Measurements from ENCODE around the gene EVX2.

EVX2 gene

DNA sequence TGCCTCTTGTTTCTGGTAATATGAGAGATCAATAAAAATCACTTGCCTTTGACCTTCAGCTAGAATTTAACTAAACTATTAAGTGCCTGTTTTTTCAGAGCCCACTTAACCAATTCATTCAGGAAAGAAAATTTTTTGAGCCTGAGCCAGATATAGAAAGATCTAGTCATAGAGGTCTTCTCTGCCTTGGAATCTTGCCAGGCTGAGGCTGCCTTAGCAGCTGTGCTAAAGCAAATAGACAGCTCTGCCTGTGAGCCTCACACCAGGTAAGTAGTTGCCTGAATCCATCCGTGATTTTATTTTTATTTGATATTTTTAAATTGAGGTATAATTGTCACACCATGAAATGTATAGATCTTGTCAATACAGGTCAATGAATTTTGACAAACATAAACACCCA, 27.4 kb downstream of the EVX2 start:
- no peaks in the 10 kb centered on the region for H3K27me3 ChIP-seq (ENCODE audit: insufficient read depth, insufficient read length)
- DNase-seq (ENCODE audit: low read depth, low spot score): no peak

DNA sequence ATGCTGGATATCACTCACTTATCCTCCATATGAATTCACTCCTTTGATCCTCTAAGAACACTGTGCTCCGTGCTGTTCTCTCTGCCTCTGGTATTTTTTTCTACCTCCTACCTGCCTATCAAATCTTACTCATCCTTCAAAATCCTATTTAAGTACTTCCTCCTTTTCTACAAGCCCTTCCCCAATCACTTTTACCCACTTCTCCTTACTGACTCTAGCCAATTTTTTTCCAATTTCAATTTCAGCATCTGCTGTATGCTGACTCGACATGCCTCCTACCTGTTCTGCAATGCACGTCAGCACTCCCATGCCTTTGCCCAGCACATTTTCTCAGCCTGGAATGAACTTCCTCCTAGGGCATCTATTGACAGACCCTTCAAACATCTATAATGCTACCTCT, 44.4 kb downstream of the EVX2 start:
- 0 out of 2 replicates have a peak, but pooled peaks cover 2% of the 10 kb centered on the region for H3K9me3 ChIP-seq (ENCODE audit: insufficient read depth, low read length)
- H3K4me1 ChIP-seq (ENCODE audit: insufficient read depth, insufficient read length): no peaks in the 10 kb centered on the region
- no peaks in the 10 kb centered on the region for H3K27me3 ChIP-seq (ENCODE audit: insufficient read depth, insufficient read length)
- H3K9ac ChIP-seq (ENCODE audit: insufficient read length, low read depth): no peak overlapping the region
- DNase-seq (ENCODE audit: low read depth, low spot score): no peak
- H3K4me3 ChIP-seq (ENCODE audit: insufficient read length, low read depth): no peak overlapping the region
- H3K36me3 ChIP-seq (ENCODE audit: insufficient read depth, insufficient read length, low read length): no peaks in the 10 kb centered on the region
- no peak for TF ChIP-seq SUZ12 (IDR thresholded peaks at IDR 0.05; ENCODE audit: extremely low read depth, insufficient read depth, insufficient read length)
- TF ChIP-seq YY1 (IDR thresholded peaks at IDR 0.05; ENCODE audit: insufficient read depth, insufficient read length): no peak
- TF ChIP-seq ZNF274 (IDR thresholded peaks at IDR 0.05; ENCODE audit: low read depth, low read length): no peak

More for the DNA sequence above, 27.4 kb downstream of the EVX2 start:
- Histone ChIP-seq H3K4me1 (ENCODE audit: insufficient read depth, insufficient read length) (no peaks in the 10 kb centered on the region), H3K9me3 (ENCODE audit: insufficient read depth, low read length) (no peaks in the 10 kb centered on the region), H3K9ac (ENCODE audit: insufficient read length, low read depth) (no peak overlapping the region), H3K36me3 (ENCODE audit: insufficient read depth, insufficient read length, low read length) (no peaks in the 10 kb centered on the region), H3K4me3 (ENCODE audit: insufficient read length, low read depth) (no peak overlapping the region)
- TF ChIP-seq SUZ12 (IDR thresholded peaks at IDR 0.05; ENCODE audit: extremely low read depth, insufficient read depth, insufficient read length) (no peak), YY1 (IDR thresholded peaks at IDR 0.05; ENCODE audit: insufficient read depth, insufficient read length) (no peak), ZNF274 (IDR thresholded peaks at IDR 0.05; ENCODE audit: low read depth, low read length) (no peak)

DNA sequence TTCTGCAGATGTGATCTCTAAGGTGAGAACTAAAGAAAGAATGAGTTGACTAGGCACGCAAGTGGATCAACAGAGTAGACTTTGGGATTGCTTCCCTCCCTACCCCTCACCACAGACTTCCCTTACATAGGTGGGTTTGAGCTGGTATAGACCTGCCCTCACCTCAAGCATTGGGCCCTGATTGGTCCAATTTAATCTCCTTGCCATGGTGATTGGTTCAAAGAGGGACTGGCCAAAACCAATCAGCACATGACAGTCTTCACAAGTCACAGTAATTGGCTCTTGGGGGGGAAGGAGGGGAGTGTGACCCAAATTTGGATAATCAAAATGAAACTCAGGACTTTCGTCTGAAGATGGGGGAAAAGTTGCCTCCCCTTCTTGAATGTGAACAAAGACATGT, 45.1 kb downstream of the EVX2 start:
- no peak for DNase-seq (ENCODE audit: low read depth, low spot score)
- no peaks in the 10 kb centered on the region for H3K4me1 ChIP-seq (ENCODE audit: insufficient read depth, insufficient read length)
- H3K27me3 ChIP-seq (ENCODE audit: insufficient read depth, insufficient read length): no peaks in the 10 kb centered on the region
- H3K36me3 ChIP-seq (ENCODE audit: insufficient read depth, insufficient read length, low read length): no peaks in the 10 kb centered on the region
- no peak overlapping the region for H3K9ac ChIP-seq (ENCODE audit: insufficient read length, low read depth)
- H3K9me3 ChIP-seq (ENCODE audit: insufficient read depth, low read length): no peaks in the 10 kb centered on the region
- TF ChIP-seq SUZ12 (IDR thresholded peaks at IDR 0.05; ENCODE audit: extremely low read depth, insufficient read depth, insufficient read length): no peak
- no peak for TF ChIP-seq ZNF274 (IDR thresholded peaks at IDR 0.05; ENCODE audit: low read depth, low read length)
- TF ChIP-seq YY1 (IDR thresholded peaks at IDR 0.05; ENCODE audit: insufficient read depth, insufficient read length): no peak
- no peak overlapping the region for H3K4me3 ChIP-seq (ENCODE audit: insufficient read length, low read depth)

DNA sequence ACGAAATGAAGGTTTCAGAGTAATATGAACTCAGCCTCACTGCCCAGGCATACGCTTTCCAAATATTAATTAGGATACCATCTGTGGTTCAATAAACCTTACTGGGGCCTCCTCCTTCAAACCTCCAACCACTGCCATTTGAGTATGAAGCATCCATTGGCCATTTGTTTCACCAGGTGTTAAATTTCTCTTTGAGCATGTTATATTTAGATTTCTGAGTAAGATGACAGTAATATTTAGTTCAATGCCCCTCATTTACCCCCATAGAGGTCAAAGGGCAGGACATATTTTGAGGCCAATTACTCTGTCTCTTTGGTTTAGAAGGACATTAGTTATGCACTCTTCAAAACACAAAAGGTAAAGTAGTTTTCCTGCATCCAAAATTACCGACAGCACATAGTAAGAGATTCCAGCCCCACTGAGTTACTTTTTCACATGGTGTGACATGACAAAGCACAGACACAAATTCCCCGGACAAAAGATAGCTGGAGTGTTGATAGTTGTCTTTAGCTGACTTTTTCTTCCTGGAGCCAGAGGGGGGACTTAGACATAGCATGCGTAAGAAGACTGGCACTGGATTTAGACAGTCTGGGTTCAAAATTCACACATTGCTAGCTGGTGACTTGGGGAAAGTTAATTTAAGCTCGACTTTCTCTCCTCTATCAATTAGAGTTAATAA, 48.6 kb downstream of the EVX2 start:
- Histone ChIP-seq H3K4me3 (ENCODE audit: insufficient read length, low read depth) (no peak overlapping the region), H3K9me3 (ENCODE audit: insufficient read depth, low read length) (no peaks in the 10 kb centered on the region)
- TF ChIP-seq YY1 (IDR thresholded peaks at IDR 0.05; ENCODE audit: insufficient read depth, insufficient read length) (no peak), ZNF274 (IDR thresholded peaks at IDR 0.05; ENCODE audit: low read depth, low read length) (no peak), SUZ12 (IDR thresholded peaks at IDR 0.05; ENCODE audit: extremely low read depth, insufficient read depth, insufficient read length) (no peak)

DNA sequence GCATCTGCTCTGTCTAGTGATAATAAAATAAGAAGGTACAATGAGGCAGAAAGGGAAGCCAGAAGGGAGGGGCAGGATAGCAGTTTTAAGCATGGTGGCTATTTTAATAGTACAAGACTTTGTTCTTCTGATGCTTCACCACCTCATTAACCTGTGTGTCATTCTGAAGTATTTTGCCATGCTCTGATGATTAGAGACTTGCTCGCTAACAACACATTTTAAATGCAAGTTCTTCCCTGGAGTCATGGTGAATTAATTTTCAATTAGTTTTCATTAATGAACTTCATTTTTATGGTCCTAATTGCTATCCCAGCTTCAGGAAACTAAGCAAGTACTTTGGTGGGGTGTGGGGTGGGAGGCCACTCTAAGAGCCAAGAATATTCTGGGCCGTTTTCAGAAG, 56.0 kb downstream of the EVX2 start:
- Histone ChIP-seq H3K4me3 (ENCODE audit: insufficient read length, low read depth) (no peak overlapping the region), H3K27me3 (ENCODE audit: insufficient read depth, insufficient read length) (no peaks in the 10 kb centered on the region), H3K9me3 (ENCODE audit: insufficient read depth, low read length) (no peaks in the 10 kb centered on the region), H3K9ac (ENCODE audit: insufficient read length, low read depth) (no peak overlapping the region), H3K4me1 (ENCODE audit: insufficient read depth, insufficient read length) (no peaks in the 10 kb centered on the region), H3K36me3 (ENCODE audit: insufficient read depth, insufficient read length, low read length) (no peaks in the 10 kb centered on the region)
- no peak for DNase-seq (ENCODE audit: low read depth, low spot score)
- TF ChIP-seq YY1 (IDR thresholded peaks at IDR 0.05; ENCODE audit: insufficient read depth, insufficient read length) (no peak), ZNF274 (IDR thresholded peaks at IDR 0.05; ENCODE audit: low read depth, low read length) (no peak), SUZ12 (IDR thresholded peaks at IDR 0.05; ENCODE audit: extremely low read depth, insufficient read depth, insufficient read length) (no peak)

More for the DNA sequence above, 48.6 kb downstream of the EVX2 start:
- H3K4me1 ChIP-seq (ENCODE audit: insufficient read depth, insufficient read length): no peaks in the 10 kb centered on the region
- H3K9ac ChIP-seq (ENCODE audit: insufficient read length, low read depth): no peak overlapping the region
- no peak for DNase-seq (ENCODE audit: low read depth, low spot score)
- no peaks in the 10 kb centered on the region for H3K27me3 ChIP-seq (ENCODE audit: insufficient read depth, insufficient read length)
- H3K36me3 ChIP-seq (ENCODE audit: insufficient read depth, insufficient read length, low read length): no peaks in the 10 kb centered on the region

All from NT2/D1 (cell line).